ENCODE measurements around the gene CHMP2A. TPM values are rescaled to one million over a fixed set of nuclear protein-coding genes. Genes with fewer than 3 reads are reported as not detected.
"Not testable (repeated sequence)": the region's sequence is repeated elsewhere in the genome, so short reads cannot be mapped to it uniquely, and the experiment has no call there.

The CHMP2A gene
- total RNA-seq, 2 experiments from 2014 or later = 88.3 to 90.0 TPM

- ChIA-PET POLR2A (no interaction called here), CTCF (no interaction called here)
- TF ChIP-seq CTCF (IDR thresholded peaks at IDR 0.05) = no peak
- Mint-ChIP-seq H3K9me3 (no peaks in the 10 kb centered on the region), H3K27me3 (no peaks in the 10 kb centered on the region), H3K36me3 (ENCODE audit: low read depth) (peaks cover 18% of the 10 kb centered on the region), H3K4me1 (ENCODE audit: low read depth) (peaks cover 27% of the 10 kb centered on the region), H3K4me3 (no peak overlapping the region), H3K27ac (no peak overlapping the region)
- intact Hi-C loops (cut with micrococcal nuclease) = no loop called here
- no peak for ATAC-seq
- no peak for DNase-seq
Measured at GRCh38 chr19:58582985-58583384, 28.1 kb upstream of the CHMP2A start.

- DNase-seq (peak; percentile 96), ATAC-seq (peak; percentile 100)
- no peaks in the 10 kb centered on the region for H3K9me3 Mint-ChIP-seq
- no peaks in the 10 kb centered on the region for H3K27me3 Mint-ChIP-seq
- no peak overlapping the region for H3K4me3 Mint-ChIP-seq
- H3K4me1 Mint-ChIP-seq (ENCODE audit: low read depth) = peaks cover 33% of the 10 kb centered on the region
- intact Hi-C loops (cut with micrococcal nuclease) = no loop called here
- TF ChIP-seq CTCF (IDR thresholded peaks at IDR 0.05) = peak; percentile 97
- ChIA-PET CTCF (interaction anchor here (0.7 to 7.8 kb wide), 16 partner anchors 19 to 251 kb away, joined by 3 to 131 read pairs (median 4); partner anchors contain the start of genes CHMP2A, TRIM28 and ZBTB45), POLR2A (interaction anchor here (0.6 to 2.3 kb wide), 11 partner anchors 10 to 1635 kb away, joined by 3 to 19 read pairs (median 5); partner anchors contain the start of genes CHMP2A, TRIM28, UBE2M and ZBTB45)
- H3K27ac Mint-ChIP-seq = peak overlapping the region; percentile 84
- H3K36me3 Mint-ChIP-seq (ENCODE audit: low read depth) = peaks cover 18% of the 10 kb centered on the region
Measured at GRCh38 chr19:58581227-58582141, 26.6 kb upstream of the CHMP2A start.

GRCh38 chr19:58579473-58580142 is 24.7 kb upstream of the CHMP2A start:
- Mint-ChIP-seq H3K27me3 (no peaks in the 10 kb centered on the region), H3K36me3 (ENCODE audit: low read depth) (peaks cover 18% of the 10 kb centered on the region), H3K27ac (peak overlapping the region; percentile 28), H3K4me1 (ENCODE audit: low read depth) (peaks cover 38% of the 10 kb centered on the region), H3K4me3 (no peak overlapping the region), H3K9me3 (no peaks in the 10 kb centered on the region)
- intact Hi-C loops (cut with micrococcal nuclease) = no loop called here
- no peak for TF ChIP-seq CTCF (IDR thresholded peaks at IDR 0.05)
- ATAC-seq (no peak), DNase-seq (no peak)
- ChIA-PET CTCF (interaction anchor here (1.4 to 7.8 kb wide), 4 partner anchors 36 to 361 kb away, joined by 4 to 131 read pairs (median 16); partner anchors contain the start of genes TRIM28 and ZBTB45), POLR2A (interaction anchor here (0.7 kb wide), 1 partner anchor 60 kb away, joined by 3 read pairs; the partner anchor contains the start of gene ZBTB45)

- Mint-ChIP-seq H3K9me3 (no peaks in the 10 kb centered on the region), H3K4me1 (ENCODE audit: low read depth) (peaks cover 49% of the 10 kb centered on the region), H3K4me3 (peak overlapping the region; percentile 10), H3K36me3 (ENCODE audit: low read depth) (peaks cover 18% of the 10 kb centered on the region), H3K27me3 (no peaks in the 10 kb centered on the region), H3K27ac (peak overlapping the region; percentile 74)
- ATAC-seq = no peak
- TF ChIP-seq CTCF (IDR thresholded peaks at IDR 0.05) = no peak
- intact Hi-C loops (cut with micrococcal nuclease) = no loop called here
- ChIA-PET CTCF (interaction anchor here (0.8 to 7.8 kb wide), 5 partner anchors 59 to 359 kb away, joined by 3 to 131 read pairs (median 4); partner anchors contain the start of gene ZBTB45), POLR2A (interaction anchor here (0.6 to 1.8 kb wide), 4 partner anchors 23 to 59 kb away, joined by 3 to 8 read pairs (median 4); partner anchors contain the start of genes CHMP2A, TRIM28 and ZBTB45)
- DNase-seq = no peak
Measured at GRCh38 chr19:58578012-58578925, 23.4 kb upstream of the CHMP2A start.

GRCh38 chr19:58577581-58577980 is 22.7 kb upstream of the CHMP2A start:
- H3K27me3 Mint-ChIP-seq; intact Hi-C loops (cut with micrococcal nuclease); DNase-seq; ATAC-seq; H3K9me3 Mint-ChIP-seq: not testable (repeated sequence)
- POLR2A ChIA-PET = interaction anchor here (0.6 to 2.4 kb wide), 4 partner anchors 15 to 34 kb away, joined by 3 to 17 read pairs (median 6); partner anchors contain the start of genes CHMP2A and TRIM28
- Mint-ChIP-seq H3K4me1 (ENCODE audit: low read depth) (peaks cover 49% of the 10 kb centered on the region), H3K4me3 (peak overlapping the region; percentile 33), H3K36me3 (ENCODE audit: low read depth) (peaks cover 11% of the 10 kb centered on the region), H3K27ac (peak overlapping the region; percentile 74)
- CTCF ChIA-PET = interaction anchor here (2.7 to 7.8 kb wide), 2 partner anchors 58 to 64 kb away, joined by 12 to 131 read pairs; partner anchors contain the start of gene ZBTB45

Measured in activated CD8-positive, alpha-beta T cell treated with anti-CD3 and anti-CD28 coated beads for 36 hours (primary cell).